ENCODE results near the gene MEGF11.

- TF ChIP-seq, protein P1, sequence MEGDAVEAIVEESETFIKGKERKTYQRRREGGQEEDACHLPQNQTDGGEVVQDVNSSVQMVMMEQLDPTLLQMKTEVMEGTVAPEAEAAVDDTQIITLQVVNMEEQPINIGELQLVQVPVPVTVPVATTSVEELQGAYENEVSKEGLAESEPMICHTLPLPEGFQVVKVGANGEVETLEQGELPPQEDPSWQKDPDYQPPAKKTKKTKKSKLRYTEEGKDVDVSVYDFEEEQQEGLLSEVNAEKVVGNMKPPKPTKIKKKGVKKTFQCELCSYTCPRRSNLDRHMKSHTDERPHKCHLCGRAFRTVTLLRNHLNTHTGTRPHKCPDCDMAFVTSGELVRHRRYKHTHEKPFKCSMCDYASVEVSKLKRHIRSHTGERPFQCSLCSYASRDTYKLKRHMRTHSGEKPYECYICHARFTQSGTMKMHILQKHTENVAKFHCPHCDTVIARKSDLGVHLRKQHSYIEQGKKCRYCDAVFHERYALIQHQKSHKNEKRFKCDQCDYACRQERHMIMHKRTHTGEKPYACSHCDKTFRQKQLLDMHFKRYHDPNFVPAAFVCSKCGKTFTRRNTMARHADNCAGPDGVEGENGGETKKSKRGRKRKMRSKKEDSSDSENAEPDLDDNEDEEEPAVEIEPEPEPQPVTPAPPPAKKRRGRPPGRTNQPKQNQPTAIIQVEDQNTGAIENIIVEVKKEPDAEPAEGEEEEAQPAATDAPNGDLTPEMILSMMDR (IDR thresholded peaks at IDR 0.05), result no peak
- TF ChIP-seq POLR2A (IDR thresholded peaks at IDR 0.05; ENCODE audit: low read length) (no peak), JUNB (IDR thresholded peaks at IDR 0.05) (no peak), KDM1A (IDR thresholded peaks at IDR 0.05; ENCODE audit: low read depth) (no peak), EP300 (IDR thresholded peaks at IDR 0.05) (no peak), MYC (IDR thresholded peaks at IDR 0.05; ENCODE audit: borderline replicate concordance, low read length) (no peak), ZFP36 (IDR thresholded peaks at IDR 0.05; ENCODE audit: borderline replicate concordance, partially characterized antibody) (no peak)
Measured at GRCh38 chr15:66153549-66154415, 99.8 kb downstream of the MEGF11 start.
